ENCODE results near the gene COA5.

The COA5 gene

DNA sequence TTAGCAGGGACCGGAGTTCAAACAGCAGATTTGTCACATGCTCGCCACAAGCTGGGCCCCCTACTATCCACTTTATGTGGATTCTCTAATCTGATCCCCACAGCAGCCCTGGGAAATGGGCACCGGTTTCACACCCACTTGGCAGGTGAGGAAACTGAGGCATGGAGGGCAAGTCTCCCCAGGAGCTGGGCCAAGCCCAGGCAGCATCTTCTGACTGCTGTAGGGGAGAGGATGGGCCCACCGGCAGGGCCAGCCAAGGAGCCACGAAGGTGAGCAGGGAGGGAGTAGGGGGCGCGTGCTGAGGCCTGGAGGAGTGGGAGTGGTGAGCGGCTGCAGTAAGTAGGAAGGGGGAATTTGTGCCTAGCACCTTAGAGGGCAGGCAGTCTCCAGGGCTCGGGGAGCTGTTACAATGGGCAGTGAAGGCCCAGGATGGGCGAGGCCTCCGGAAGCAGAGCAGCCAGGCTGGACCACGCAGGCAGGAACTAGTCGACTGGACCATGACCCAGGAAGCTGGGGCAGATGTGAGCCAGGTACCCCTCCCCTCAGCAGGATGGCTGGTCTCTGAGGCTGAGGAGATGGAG, 37.1 kb downstream of the COA5 start:
- DNase-seq: no peak

DNA sequence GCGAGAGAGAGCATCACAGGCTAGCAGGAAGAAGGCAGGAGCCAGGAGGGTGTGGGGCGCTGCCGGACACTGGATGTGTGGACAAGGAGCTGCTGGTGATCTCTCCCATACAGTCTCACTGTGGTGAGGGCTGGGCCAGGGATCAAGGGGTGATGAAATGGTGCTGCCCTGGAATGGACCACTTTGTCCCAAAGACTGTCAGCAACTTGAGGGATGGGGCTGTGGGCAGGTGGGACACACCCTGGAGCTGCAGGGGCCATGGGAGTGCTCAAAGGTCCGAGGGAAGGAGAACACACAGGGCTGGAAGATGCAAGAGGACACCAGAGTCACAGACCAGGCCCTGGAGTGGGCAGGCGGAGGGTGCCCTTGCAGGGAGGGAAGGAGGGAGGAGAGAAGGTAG, 38.0 kb downstream of the COA5 start:
- DNase-seq: no peak

DNA sequence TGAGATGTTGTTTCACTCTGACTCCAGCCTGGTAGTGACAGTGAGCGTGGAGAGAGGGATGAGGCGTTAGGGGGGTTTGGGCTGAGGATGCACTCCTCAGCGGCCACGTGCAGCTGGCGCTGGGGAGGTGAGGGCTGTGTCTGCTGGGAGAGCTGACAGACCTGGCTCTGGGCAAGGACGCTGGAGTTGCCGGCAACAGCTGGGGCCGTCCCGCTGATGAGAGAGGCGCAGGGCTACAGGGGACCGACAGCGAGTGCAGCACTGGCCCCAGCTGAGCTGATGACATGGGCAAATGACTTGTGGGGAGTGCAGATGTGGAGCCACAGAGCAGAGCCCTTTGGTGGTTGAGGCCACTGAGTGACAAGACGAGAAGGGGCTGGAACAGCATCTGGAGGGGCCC, 38.4 kb downstream of the COA5 start:
- no peak for DNase-seq

DNA sequence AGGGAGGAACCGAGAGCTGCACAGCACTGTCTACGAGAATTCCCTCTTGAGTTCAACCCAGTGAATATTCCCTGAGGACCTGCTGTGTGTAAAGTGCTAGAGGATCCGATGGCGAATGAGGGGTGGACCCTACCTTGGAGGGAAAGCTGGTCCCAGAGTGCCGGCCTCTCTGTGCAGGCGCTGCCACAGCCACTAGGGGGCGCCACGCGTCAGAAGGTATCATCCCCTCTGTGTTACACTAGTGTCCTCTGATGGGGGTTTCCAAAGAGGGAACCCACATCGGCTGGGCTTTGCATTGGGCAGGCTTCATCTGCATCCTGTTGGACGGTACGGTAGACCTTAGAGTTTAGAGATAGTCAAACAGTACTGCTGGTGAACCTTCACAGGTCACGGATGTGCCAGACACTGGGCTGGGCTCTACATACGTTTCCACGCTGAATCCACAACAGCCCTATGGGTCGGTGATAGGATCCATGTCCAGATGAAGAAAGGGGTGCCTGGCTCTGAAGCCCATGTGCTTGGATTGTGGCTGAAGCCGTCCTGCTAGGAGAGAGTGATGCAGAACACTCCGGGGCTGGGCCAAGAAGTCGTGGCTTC, 39.0 kb downstream of the COA5 start:
- no peak for DNase-seq

- no peak for DNase-seq
Measured at GRCh38 chr2:98568161-98568956, 40.0 kb downstream of the COA5 start.

- no peak for DNase-seq
Measured at GRCh38 chr2:98565941-98566340, 42.4 kb downstream of the COA5 start.

DNA sequence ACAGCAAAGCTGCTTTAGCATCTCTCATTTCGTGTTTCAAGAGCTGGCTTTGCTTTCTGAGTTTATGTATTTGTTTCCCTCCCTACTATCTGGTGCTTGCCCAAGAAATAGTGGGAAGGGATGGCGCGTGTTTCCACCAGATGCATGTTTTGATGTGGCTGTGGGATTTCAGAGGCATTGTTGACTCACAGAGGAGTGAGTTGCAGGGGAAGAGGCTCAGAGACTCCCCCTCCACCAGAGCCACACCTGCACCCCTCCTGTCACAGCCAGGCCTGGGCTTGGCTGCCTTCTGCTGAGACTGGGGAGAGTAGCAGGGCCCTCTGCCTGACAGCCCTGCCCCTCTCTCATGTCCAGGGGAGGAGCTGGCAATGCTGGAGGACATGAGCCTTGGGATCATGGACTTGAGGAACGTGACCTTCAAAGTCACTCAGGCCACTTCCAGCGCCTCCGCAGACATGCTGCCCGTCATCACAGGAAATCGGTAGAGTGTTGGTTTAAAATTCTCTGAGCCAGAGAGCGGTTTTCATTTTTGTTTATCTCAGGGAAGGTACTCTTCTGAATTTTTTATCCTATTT, 42.9 kb downstream of the COA5 start:
- DNase-seq: no peak

- no peak for DNase-seq
Measured at GRCh38 chr2:98564541-98565132, 43.7 kb downstream of the COA5 start.

DNA sequence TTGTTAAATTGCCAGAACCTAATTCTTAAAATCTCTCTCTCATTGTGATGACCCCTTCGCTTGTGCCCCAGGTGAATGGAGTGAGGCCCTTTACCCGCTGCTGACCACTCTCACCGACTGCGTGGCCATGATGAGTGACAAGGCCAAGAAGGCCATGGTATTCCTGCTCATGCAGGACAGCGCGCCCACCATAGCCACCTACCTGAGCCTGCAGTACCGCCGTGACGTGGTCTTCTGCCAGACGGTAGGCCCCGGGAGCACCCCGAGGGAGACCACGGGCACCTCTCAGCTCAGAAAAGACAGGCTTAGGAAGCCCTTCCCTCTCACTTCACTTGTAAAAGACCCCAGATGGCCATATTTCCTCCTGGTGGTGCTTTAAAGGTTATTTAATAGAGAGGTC, 44.9 kb downstream of the COA5 start:
- DNase-seq: no peak

DNA sequence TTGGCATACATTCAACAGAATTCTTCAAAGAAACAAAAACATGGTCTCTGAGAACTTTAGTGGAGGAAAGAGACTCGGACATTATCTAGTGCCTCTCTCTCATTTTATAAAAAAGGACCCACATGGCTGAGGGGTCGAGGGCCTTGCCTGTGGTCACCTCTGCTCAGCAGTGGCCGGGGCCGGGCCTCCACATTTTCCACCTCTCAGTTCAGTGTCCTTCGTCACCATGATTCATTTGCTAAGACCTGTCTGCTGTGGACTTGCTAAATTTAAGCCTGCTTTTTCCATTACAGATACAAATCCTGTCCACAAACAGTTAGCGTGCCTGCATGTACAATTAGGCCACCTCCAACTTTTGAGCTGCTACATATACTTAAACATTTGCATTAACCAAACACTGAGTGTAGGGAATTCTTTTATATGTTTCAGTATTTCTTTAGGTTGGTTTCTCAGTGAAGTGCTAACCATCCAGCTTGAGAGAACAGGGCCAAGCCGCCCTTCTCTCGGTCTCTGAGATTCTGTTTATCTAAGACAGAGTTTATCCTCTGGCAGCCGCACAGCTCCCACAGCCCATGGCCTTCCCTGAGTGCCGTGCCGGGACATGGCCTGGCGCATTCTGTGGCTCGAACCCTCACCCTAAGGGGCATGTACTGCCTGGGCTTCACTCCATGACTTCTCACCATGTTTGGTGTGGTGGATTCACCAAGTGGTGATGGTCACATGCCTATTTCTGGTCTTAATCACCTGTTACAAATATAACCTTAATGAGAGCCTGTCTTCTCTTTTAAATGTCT, 46.2 kb downstream of the COA5 start:
- DNase-seq: no peak

GRCh38 chr2:98561018-98561417, 47.3 kb downstream of the COA5 start:
- DNase-seq: no peak

DNA sequence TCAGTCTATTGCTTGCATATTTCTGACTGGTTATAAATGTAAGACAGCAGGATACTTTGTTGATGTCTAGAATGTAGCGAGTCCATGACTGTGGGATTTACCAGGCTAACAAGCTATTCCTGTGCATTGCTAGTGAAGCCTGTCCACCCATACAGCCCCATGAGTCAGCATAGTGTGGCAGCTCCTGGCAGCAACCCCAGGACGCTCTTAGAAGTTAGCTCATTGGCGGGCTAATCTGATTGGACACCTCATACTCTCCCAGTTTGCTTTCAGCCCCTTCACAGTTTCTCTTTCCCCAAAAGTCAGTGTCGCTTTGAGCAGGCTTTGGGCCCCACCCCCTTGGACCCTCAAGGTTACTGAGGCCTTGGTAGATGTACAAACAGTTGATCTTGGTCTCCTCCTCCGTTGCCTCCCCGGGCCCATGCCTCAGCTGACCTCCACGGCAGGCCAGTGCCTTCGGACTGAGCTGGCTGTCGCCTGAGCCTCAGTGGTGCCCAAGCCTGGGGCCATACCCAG, 48.0 kb downstream of the COA5 start:
- no peak for DNase-seq

DNA sequence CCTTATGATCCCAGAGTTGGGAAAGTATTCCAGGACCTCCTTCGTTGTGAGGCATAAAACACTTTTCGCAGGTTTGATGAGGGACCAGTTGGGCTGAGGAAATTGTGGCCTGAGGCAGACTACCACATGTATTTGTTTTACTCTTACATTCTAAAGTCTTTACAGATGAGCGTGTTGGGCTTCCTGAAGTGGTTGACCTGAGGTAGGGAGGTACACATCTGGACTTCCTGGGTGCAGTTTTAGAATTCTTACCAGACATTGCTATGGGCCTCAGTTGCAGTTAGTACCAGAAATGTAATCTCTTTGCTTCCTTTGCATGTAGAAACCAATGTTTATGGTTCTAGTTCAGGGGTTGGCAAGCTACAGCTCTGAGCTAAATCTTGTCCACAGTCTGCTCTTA, 48.7 kb downstream of the COA5 start:
- no peak for DNase-seq

DNA sequence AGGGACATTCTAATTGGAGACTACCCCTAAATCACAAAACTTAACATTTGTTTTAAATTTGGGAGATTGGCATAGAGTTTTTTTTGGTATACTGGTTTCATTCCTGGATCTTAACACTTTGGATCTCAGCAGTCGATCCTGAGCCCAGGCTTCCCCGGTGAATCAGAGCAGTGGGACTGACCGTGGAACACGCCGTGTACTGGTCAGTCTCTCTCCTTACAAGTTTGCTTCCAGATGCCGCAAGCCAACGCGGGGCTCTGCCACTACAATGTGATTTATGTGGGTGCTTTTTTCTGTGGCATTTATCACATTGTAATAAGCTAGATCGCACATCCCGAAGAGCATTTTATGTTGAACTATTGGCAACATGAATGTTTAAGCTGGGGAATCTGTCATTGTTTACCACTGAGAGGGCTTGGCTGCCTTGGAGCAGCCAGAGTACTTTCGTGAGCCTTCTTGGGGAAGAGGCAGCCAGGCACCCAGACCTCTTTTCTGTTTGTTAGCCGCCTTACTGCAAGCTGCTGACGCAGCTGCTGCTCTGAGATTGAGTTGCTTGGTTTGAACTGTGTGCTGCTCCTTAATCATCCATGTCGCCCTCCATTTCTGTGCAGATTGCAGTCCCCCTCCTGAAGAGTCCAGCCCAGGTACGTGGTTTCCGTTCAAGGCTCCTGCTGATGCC, 49.3 kb downstream of the COA5 start:
- DNase-seq: no peak

GRCh38 chr2:98556344-98557033, 51.8 kb downstream of the COA5 start:
- DNase-seq: no peak

DNA sequence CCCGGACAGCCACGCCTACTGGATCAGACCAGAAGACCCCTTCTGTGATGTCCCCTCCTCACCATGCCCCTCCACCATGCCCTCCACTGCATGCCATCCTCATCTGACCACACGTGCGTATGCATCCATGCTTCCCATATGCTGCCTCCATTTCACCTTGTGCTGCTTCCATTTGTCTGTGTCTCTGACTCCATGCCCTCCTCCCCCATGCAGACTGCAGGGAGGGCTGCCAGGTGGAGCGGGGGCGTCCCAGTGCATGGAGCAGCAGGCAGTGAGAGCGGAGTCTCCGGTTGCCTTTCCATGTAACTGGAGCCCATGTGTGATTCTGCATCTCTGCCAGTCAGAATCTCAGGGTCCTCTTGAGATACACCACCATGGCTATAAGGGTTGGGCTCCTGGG, 52.6 kb downstream of the COA5 start:
- DNase-seq: no peak

DNA sequence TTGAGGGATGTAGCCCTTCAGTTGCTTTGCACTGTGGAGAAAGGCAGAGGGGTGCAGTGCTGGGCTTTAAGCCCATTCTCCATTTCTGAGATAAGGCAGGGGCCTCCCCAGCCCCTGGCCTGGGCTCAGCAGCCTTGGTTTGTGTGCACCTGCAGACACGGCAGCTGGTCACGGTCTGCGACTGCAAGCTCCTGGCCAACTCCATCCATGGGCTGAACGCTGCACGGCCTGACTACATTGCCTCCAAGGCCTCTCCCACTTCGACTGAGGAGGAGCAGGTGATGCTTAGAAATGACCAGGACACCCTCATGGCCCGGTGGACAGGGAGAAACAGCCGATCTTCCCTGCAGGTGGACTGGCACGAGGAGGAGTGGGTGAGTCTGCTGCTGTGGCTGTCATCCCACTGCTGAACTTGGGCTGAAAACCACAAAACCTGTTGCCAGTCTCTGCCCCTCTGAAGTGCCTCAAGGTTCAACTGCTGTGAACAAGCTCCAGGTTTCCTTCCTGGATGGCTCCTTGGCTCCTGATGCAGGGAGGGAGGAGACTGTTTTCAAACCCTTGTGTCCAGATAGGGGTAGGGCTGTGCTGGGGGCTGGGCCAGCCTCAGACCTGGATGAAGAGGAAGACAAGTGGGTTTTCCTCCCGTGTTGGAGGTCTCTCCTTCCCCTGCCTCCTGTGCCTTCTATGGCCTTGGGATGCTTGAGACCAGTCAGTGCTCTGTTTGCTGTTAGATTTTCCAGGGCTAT, 54.0 kb downstream of the COA5 start:
- DNase-seq: no peak

DNA sequence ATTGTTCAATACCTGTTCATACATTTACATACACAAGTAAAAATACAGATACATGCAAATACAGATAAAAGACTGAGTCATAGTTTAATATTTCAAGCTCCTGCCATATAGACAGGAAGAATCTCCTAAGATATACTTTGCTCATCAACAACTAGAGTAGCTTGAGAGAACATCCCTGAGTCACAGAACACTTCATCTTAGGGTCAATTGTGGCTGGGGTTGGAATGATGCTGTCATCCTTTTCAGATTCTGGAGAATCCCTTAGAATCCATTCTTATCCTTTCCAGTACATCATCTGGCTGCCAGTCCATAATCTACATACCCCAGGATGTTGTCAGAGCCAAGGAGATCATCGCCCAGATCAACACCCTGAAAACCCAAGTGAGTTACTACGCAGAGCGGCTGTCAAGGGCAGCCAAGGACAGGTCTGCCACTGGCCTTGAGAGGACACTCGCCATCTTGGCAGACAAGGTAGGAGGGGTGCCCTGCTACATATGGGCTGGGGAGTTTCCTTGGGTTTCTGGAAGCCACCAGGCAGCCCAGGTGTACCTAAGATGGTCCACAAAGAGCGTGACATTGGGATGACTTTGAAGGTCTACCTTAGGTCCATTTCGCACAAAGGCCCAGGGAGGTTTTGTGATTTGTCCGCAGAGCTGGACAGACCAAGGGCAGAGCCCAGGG, 55.7 kb downstream of the COA5 start:
- DNase-seq: no peak

DNA sequence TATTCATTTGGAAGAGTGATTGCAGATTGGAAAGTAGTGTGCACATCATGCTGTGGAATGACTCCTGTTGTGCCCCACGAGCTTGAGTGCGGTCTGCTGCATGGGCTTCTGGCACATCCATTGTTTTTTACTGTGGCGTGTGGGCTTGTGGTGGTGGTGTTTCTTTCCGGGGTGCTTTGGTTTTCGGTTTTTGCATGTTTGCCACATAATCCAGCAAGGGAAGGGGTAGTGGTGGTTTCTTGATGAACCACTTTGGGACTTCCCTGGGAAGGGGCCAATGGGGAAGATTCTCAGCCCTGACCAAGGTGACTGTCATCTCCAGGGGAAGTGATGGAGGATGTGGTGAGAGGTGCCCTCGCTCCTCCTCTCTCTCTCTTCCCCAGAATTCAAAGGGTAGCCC, 57.0 kb downstream of the COA5 start:
- DNase-seq: no peak

- no peak for DNase-seq
Measured at GRCh38 chr2:98550165-98550564, 58.1 kb downstream of the COA5 start.
